H9 (cell line): ENCODE results near the gene ORMDL2. TPM values are rescaled to one million over a fixed set of nuclear protein-coding genes. Genes with fewer than 3 reads are reported as not detected.

ENCODE experiments used
- DNase-seq: peaks from one replicate; pipeline ENCODE4 v3.0.0-alpha.2; 2017
- H2AFZ ChIP-seq: one replicate; pipeline ENCODE4 v1.6.1; 2013; ENCODE audit warnings: mild to moderate bottlenecking, low read length, control low read depth, moderate library complexity
- H2AK5ac ChIP-seq: 2 replicates; pipeline ENCODE4 v1.6.1; 2013; ENCODE audit warnings: low read length, control low read depth, mixed read lengths; ENCODE audit not compliant: insufficient read length
- H2BK120ac ChIP-seq: one replicate; pipeline ENCODE4 v1.6.1; 2013; ENCODE audit warnings: low read depth, mild to moderate bottlenecking, low read length, control low read depth, inconsistent platforms; ENCODE audit not compliant: poor library complexity, severe bottlenecking
- H2BK12ac ChIP-seq: 2 replicates; pipeline ENCODE4 v1.6.1; 2013; ENCODE audit warnings: low read length, control low read depth, mixed read lengths, low read depth; ENCODE audit not compliant: insufficient read length
- H2BK15ac ChIP-seq: 2 replicates; pipeline ENCODE4 v1.6.1; 2013; ENCODE audit warnings: low read depth, low read length, control low read depth
- H2BK20ac ChIP-seq: one replicate; pipeline ENCODE4 v1.6.1; 2013; ENCODE audit warnings: low read depth, mild to moderate bottlenecking, low read length, control low read depth, inconsistent platforms; ENCODE audit not compliant: poor library complexity, severe bottlenecking
- H2BK5ac ChIP-seq: 2 replicates; pipeline ENCODE4 v1.6.1; 2013; ENCODE audit warnings: low read length, control low read depth, mixed read lengths; ENCODE audit not compliant: insufficient read length
- H3K14ac ChIP-seq: 2 replicates; pipeline ENCODE4 v1.6.1; 2013; ENCODE audit warnings: low read length, control low read depth; ENCODE audit not compliant: insufficient read depth
- H3K18ac ChIP-seq: 2 replicates; pipeline ENCODE4 v1.6.1; 2013; ENCODE audit warnings: low read depth, mild to moderate bottlenecking, mixed read lengths, low read length, control low read depth; ENCODE audit not compliant: insufficient read length
- H3K23ac ChIP-seq: 2 replicates; pipeline ENCODE4 v1.6.1; 2013; ENCODE audit warnings: low read length, control low read depth, mixed read lengths, low read depth; ENCODE audit not compliant: insufficient read length
- H3K23me2 ChIP-seq: 2 replicates; pipeline ENCODE4 v1.6.1; 2013; ENCODE audit warnings: low read depth, mild to moderate bottlenecking, mixed read lengths, low read length, control low read depth; ENCODE audit not compliant: insufficient read length, poor library complexity, severe bottlenecking
- H3K27ac ChIP-seq: 2 replicates; pipeline ENCODE4 v1.5.1; 2013; ENCODE audit warnings: low read length, control low read depth, mixed read lengths, low read depth; ENCODE audit not compliant: insufficient read length
- H3K27me3 ChIP-seq: 2 replicates; pipeline ENCODE4 v1.6.1; 2013; ENCODE audit warnings: low read length, control low read depth, inconsistent platforms; ENCODE audit not compliant: insufficient read depth
- H3K4ac ChIP-seq: 2 replicates; pipeline ENCODE4 v1.6.1; 2013; ENCODE audit warnings: low read depth, mild to moderate bottlenecking, control low read depth, inconsistent platforms, low read length, moderate library complexity
- H3K4me1 ChIP-seq: 2 replicates; pipeline ENCODE4 v1.6.1; 2013; ENCODE audit warnings: low read length, control low read depth, inconsistent platforms; ENCODE audit not compliant: insufficient read depth
- H3K4me2 ChIP-seq: 2 replicates; pipeline ENCODE4 v1.6.1; 2013; ENCODE audit warnings: low read length, control low read depth, mixed read lengths; ENCODE audit not compliant: insufficient read length, insufficient read depth
- H3K56ac ChIP-seq: 2 replicates; pipeline ENCODE4 v1.6.1; 2013; ENCODE audit warnings: low read depth, mild to moderate bottlenecking, mixed read lengths, low read length, control low read depth; ENCODE audit not compliant: insufficient read length
- H3K79me1 ChIP-seq: 2 replicates; pipeline ENCODE4 v1.6.1; 2013; ENCODE audit warnings: low read depth, mild to moderate bottlenecking, moderate library complexity, low read length, control low read depth, inconsistent platforms; ENCODE audit not compliant: insufficient read depth, poor library complexity, severe bottlenecking
- H3K79me2 ChIP-seq: 2 replicates; pipeline ENCODE4 v1.6.1; 2013; ENCODE audit warnings: low read length, control low read depth, inconsistent platforms; ENCODE audit not compliant: insufficient read depth
- H3K9ac ChIP-seq: 2 replicates; pipeline ENCODE4 v1.6.1; 2013; ENCODE audit warnings: low read length, control low read depth, mixed read lengths; ENCODE audit not compliant: insufficient read length; ENCODE audit errors: extremely low read depth
- H3K9me3 ChIP-seq: one replicate; pipeline ENCODE4 v1.6.1; 2013; ENCODE audit warnings: low read depth, low read length, inconsistent platforms; ENCODE audit not compliant: control insufficient read depth
- H3T11ph ChIP-seq: one replicate; pipeline ENCODE4 v1.6.1; 2013; ENCODE audit warnings: mild to moderate bottlenecking, low read length, control low read depth, inconsistent platforms
- H4K20me1 ChIP-seq: one replicate; pipeline ENCODE4 v1.6.1; 2013; ENCODE audit not compliant: control insufficient read depth, insufficient read length, insufficient read depth
- H4K5ac ChIP-seq: 2 replicates; pipeline ENCODE4 v1.6.1; 2013; ENCODE audit warnings: low read depth, mild to moderate bottlenecking, mixed read lengths, low read length, control low read depth; ENCODE audit not compliant: insufficient read length
- H4K8ac ChIP-seq: replicated peaks from 2 replicates; pipeline ENCODE4 v1.6.1; 2013; ENCODE audit warnings: low read length, control low read depth, mixed read lengths, low read depth; ENCODE audit not compliant: insufficient read length
- H4K91ac ChIP-seq: 2 replicates; pipeline ENCODE4 v1.6.1; 2013; ENCODE audit warnings: low read depth, mild to moderate bottlenecking, moderate library complexity, mixed read lengths, low read length, control low read depth; ENCODE audit not compliant: insufficient read length
- H3K27ac Mint-ChIP-seq, 3 experiments: 2 replicates in 2 of 3; 3 replicates in 1 of 3; pipeline ENCODE4 v1.8.0; 2020 to 2021; ENCODE audit warnings: mixed read lengths in 3 of 3, mild to moderate bottlenecking in 1 of 3, moderate library complexity in 1 of 3
- H3K27me3 Mint-ChIP-seq: 2 replicates; pipeline ENCODE4 v1.8.0; 2021; ENCODE audit warnings: low read depth, mild to moderate bottlenecking, moderate library complexity, mixed read lengths
- H3K36me3 Mint-ChIP-seq, 3 experiments: 2 replicates in 2 of 3; 3 replicates in 1 of 3; pipeline ENCODE4 v1.8.0; 2020 to 2021; ENCODE audit warnings: low read depth in 3 of 3, mixed read lengths in 3 of 3; ENCODE audit not compliant: insufficient read depth in 1 of 3
- H3K4me1 Mint-ChIP-seq, 2 experiments: 2 replicates each; pipeline ENCODE4 v1.8.0; 2020; ENCODE audit warnings: mixed read lengths in 2 of 2
- H3K4me3 Mint-ChIP-seq, 2 experiments: 2 replicates in 1 of 2; 3 replicates in 1 of 2; pipeline ENCODE4 v1.8.0; 2020 to 2021; ENCODE audit warnings: mild to moderate bottlenecking in 2 of 2, mixed read lengths in 2 of 2, moderate library complexity in 1 of 2
- H3K9me3 Mint-ChIP-seq, 2 experiments: 2 replicates in 1 of 2; 3 replicates in 1 of 2; pipeline ENCODE4 v1.8.0; 2020; ENCODE audit warnings: mild to moderate bottlenecking in 2 of 2, mixed read lengths in 2 of 2, moderate library complexity in 1 of 2
- CTCF ChIP-seq: fragments of 200-600 bp; sonication (generic); conservative IDR thresholded peaks from 3 replicates; pipeline ENCODE4 v1.8.0; 2021; ENCODE audit warnings: antibody characterized with exemption, mild to moderate bottlenecking
- WGBS: extraction: QIAGEN DNeasy Blood & Tissue Kit; methylation state at CpG from one replicate; pipeline ENCODE4 v1.1.7; 2013; ENCODE audit warnings: missing lambda C conversion rate, low lambda C conversion rate, mixed read lengths; ENCODE audit not compliant: insufficient read length; ENCODE audit errors: extremely low coverage; 5-methylcytosine and 5-hydroxymethylcytosine counted together
- total RNA-seq: library from RNA; stranded (reverse); gene quantifications from 2 replicates; pipeline ENCODE4 v1.2.1, GENCODE V29; 2021

ORMDL2 gene
- total RNA-seq, 1 experiment from 2014 or later, result 51.3 TPM

- no peak for DNase-seq
- no peak overlapping the region for H4K8ac ChIP-seq
- peaks cover 17% of the 10 kb centered on the region; the same call in 1 of the 2 replicates for H3K79me2 ChIP-seq
- no peaks in the 10 kb centered on the region for H3K27me3 ChIP-seq
- H2BK20ac ChIP-seq, result no peak overlapping the region
- no peaks in the 10 kb centered on the region for H3K9me3 ChIP-seq
- H2BK120ac ChIP-seq, result no peak overlapping the region
- no peak overlapping the region for H3T11ph ChIP-seq
- no peak overlapping the region for H3K14ac ChIP-seq
- H3K9ac ChIP-seq, result no peak overlapping the region
- peaks cover 2% of the 10 kb centered on the region for H3K79me1 ChIP-seq
- H3K4me1 ChIP-seq, result no peaks in the 10 kb centered on the region
- H3K23me2 ChIP-seq, result peaks cover 12% of the 10 kb centered on the region
- no peak overlapping the region for H3K23ac ChIP-seq
- H3K4me2 ChIP-seq, result no peak overlapping the region
- WGBS, result no CpG with 5 or more reads among the region's 1 CpG
- Mint-ChIP-seq H3K4me3 (peak overlapping the region in 1 of 2 experiments; percentile 20; a peak in 1 of 5 replicates), H3K27ac (no peak overlapping the region), H3K9me3 (no peaks in the 10 kb centered on the region), H3K36me3 (peaks cover 27 to 51% (median 47%) of the 10 kb centered on the region in 3 experiments; a peak in 6 of 7 replicates), H3K27me3 (no peaks in the 10 kb centered on the region), H3K4me1 (peaks cover 21 to 25% of the 10 kb centered on the region in 2 experiments)
- H3K4ac ChIP-seq, result no peak overlapping the region
- no peak overlapping the region for H2AFZ ChIP-seq
- no peak overlapping the region for H3K18ac ChIP-seq
- H4K20me1 ChIP-seq, result no peaks in the 10 kb centered on the region
- no peak overlapping the region for H2BK12ac ChIP-seq
- H4K91ac ChIP-seq, result no peak overlapping the region
- no peak overlapping the region for H3K56ac ChIP-seq
- no peak overlapping the region for H2BK5ac ChIP-seq
- H4K5ac ChIP-seq, result no peak overlapping the region
- no peak overlapping the region for H3K27ac ChIP-seq
- peak; percentile 56 for TF ChIP-seq CTCF
- no peak overlapping the region for H2AK5ac ChIP-seq
- no peak overlapping the region for H2BK15ac ChIP-seq
These were observed 2.8 kb downstream of the ORMDL2 start for GRCh38 chr12:55820679-55821078.
